Stomach (tissue), 4 donors: Measurements from ENCODE around the gene HTRA3.

Experiments used
- EP300 ChIP-seq: sonication (generic); formaldehyde crosslinking; IDR thresholded peaks from one replicate; pipeline ENCODE4 v1.6.1; 2017; ENCODE audit warnings: antibody characterized with exemption
- POLR2A ChIP-seq, 4 donors: fragments of 450-650 bp; IDR thresholded peaks; one replicate each; pipeline ENCODE4 v1.6.1; 2016; ENCODE audit warnings: antibody characterized with exemption in 4 of 4, control low read depth in 2 of 4, mild to moderate bottlenecking in 1 of 4, moderate library complexity in 1 of 4
- POLR2AphosphoS5 ChIP-seq, 3 donors: sonication (generic); formaldehyde crosslinking; IDR thresholded peaks; one replicate each; pipeline ENCODE4 v1.6.1; 2016; ENCODE audit warnings: antibody characterized with exemption in 3 of 3
- TF ChIP-seq, protein P1 (sequence below), 7 experiments: fragments of 450-650 bp in 4 of 7; fragments of 200-600 bp in 3 of 7; sonication (generic) in 3 of 7; IDR thresholded peaks; one replicate each; pipeline ENCODE4 v1.5.1; 2016 to 2019; ENCODE audit warnings: antibody characterized with exemption in 7 of 7, control low read depth in 2 of 7, mild to moderate bottlenecking in 1 of 7

DNA sequence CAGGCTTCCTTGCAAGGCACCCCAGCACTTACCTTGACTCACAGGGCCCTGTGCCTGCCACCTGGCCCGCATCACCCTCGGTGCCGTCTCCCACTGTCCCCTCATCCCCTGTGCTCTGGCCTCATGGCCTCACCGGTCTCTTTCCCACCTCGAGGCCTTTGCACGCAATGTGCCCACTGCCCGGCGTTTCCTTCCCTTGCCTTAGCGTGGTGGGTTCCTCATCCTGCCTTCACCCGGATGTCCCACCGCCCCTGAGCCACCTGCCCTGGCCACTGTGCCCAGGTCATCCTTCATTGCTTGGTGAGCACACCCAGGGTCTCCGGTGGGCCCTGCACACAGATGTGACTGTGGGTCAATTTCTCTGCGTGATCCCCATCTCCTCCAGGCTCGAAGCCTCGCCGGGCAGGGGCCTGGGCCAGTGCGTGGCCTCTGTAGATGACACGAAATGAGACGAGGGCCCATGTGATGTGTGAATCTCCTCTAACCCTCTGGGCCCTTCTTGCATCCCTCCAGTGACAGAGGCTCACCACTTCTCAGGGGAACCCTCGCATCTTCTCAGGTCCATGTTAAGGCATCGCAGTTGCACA lies 4.6 kb downstream of the HTRA3 start:
- TF ChIP-seq POLR2A (IDR thresholded peaks at IDR 0.05) = no peak
- TF ChIP-seq, protein P1, sequence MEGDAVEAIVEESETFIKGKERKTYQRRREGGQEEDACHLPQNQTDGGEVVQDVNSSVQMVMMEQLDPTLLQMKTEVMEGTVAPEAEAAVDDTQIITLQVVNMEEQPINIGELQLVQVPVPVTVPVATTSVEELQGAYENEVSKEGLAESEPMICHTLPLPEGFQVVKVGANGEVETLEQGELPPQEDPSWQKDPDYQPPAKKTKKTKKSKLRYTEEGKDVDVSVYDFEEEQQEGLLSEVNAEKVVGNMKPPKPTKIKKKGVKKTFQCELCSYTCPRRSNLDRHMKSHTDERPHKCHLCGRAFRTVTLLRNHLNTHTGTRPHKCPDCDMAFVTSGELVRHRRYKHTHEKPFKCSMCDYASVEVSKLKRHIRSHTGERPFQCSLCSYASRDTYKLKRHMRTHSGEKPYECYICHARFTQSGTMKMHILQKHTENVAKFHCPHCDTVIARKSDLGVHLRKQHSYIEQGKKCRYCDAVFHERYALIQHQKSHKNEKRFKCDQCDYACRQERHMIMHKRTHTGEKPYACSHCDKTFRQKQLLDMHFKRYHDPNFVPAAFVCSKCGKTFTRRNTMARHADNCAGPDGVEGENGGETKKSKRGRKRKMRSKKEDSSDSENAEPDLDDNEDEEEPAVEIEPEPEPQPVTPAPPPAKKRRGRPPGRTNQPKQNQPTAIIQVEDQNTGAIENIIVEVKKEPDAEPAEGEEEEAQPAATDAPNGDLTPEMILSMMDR (IDR thresholded peaks at IDR 0.05) = no peak
- no peak for TF ChIP-seq POLR2AphosphoS5 (IDR thresholded peaks at IDR 0.05)
- TF ChIP-seq EP300 = no peak
